Esophagus (tissue), 2 donors: ENCODE data around the gene SPSB4. TPM values are rescaled to one million over a fixed set of nuclear protein-coding genes. Genes with fewer than 3 reads are reported as not detected.

Source experiments
- H3K27ac ChIP-seq, 2 donors: one replicate each; pipeline ENCODE4 v1.5.1; 2013; ENCODE audit warnings: low read depth in 2 of 2, mild to moderate bottlenecking in 2 of 2, inconsistent platforms in 1 of 2, low read length in 1 of 2, moderate library complexity in 1 of 2
- H3K27me3 ChIP-seq, 2 donors: one replicate each; pipeline ENCODE4 v1.6.1; 2013; ENCODE audit warnings: low read length in 2 of 2, control low read depth in 1 of 2, mild to moderate bottlenecking in 1 of 2; ENCODE audit not compliant: insufficient read depth in 2 of 2, control insufficient read depth in 1 of 2
- H3K36me3 ChIP-seq, 2 donors: one replicate each; pipeline ENCODE4 v1.6.1; 2013; ENCODE audit warnings: low read length in 1 of 2; ENCODE audit not compliant: control insufficient read depth in 2 of 2, insufficient read depth in 2 of 2
- H3K4me1 ChIP-seq, 2 donors: one replicate each; pipeline ENCODE4 v1.6.1; 2013; ENCODE audit warnings: low read length in 1 of 2; ENCODE audit not compliant: control insufficient read depth in 2 of 2, insufficient read depth in 2 of 2
- H3K4me3 ChIP-seq, 2 donors: one replicate each; pipeline ENCODE4 v1.5.1; 2013; ENCODE audit warnings: low read length in 2 of 2, mild to moderate bottlenecking in 2 of 2, low read depth in 1 of 2, moderate library complexity in 1 of 2
- H3K9me3 ChIP-seq, 2 donors: one replicate each; pipeline ENCODE4 v1.6.1; 2013; ENCODE audit warnings: mild to moderate bottlenecking in 2 of 2, low read depth in 1 of 2, low read length in 1 of 2, moderate library complexity in 1 of 2; ENCODE audit not compliant: control insufficient read depth in 2 of 2, insufficient read depth in 1 of 2
- WGBS, 2 donors: extraction: QIAGEN DNeasy Blood & Tissue Kit; methylation state at CpG; one replicate each; pipeline ENCODE4 v1.1.7; 2013; 5-methylcytosine and 5-hydroxymethylcytosine counted together
- polyA plus RNA-seq, 2 donors: library from polyadenylated mRNA; stranded (reverse); fragments of 200-250 nt; gene quantifications; one replicate each; pipeline ENCODE4 v1.2.3, GENCODE V29; 2013
- donor health status: healthy with polysubstance abuse.
- donor health status: Bipolar disorder and iron deficiency.

SPSB4 gene
- polyA plus RNA-seq, 2 donors = 0.04 TPM; not detected in 1

- Histone ChIP-seq H3K4me3 (no peak overlapping the region), H3K27me3 (no peaks in the 10 kb centered on the region), H3K27ac (no peak overlapping the region), H3K9me3 (no peaks in the 10 kb centered on the region), H3K36me3 (no peaks in the 10 kb centered on the region), H3K4me1 (peaks cover 0 to 2% of the 10 kb centered on the region in 2 donors)
- WGBS, 2 donors = 70 to 83% methylated on average over 2 of the region's 2 CpGs
Observed at GRCh38 chr3:141073580-141073979, 22.4 kb downstream of the SPSB4 start.

GRCh38 chr3:141074529-141074928 is 23.4 kb downstream of the SPSB4 start:
- Histone ChIP-seq H3K27ac (no peak overlapping the region), H3K36me3 (no peaks in the 10 kb centered on the region), H3K27me3 (no peaks in the 10 kb centered on the region), H3K4me3 (no peak overlapping the region), H3K4me1 (peaks cover 0 to 2% of the 10 kb centered on the region in 2 donors), H3K9me3 (no peaks in the 10 kb centered on the region)
- 93 to 95% methylated on average over 9 of the region's 9 CpGs for WGBS, 2 donors

GRCh38 chr3:141076036-141076773 is 25.1 kb downstream of the SPSB4 start:
- Histone ChIP-seq H3K4me3 (no peak overlapping the region), H3K36me3 (no peaks in the 10 kb centered on the region), H3K27ac (peak overlapping the region; percentile 11 to 16), H3K4me1 (peaks cover 0 to 2% of the 10 kb centered on the region in 2 donors), H3K27me3 (no peaks in the 10 kb centered on the region), H3K9me3 (no peaks in the 10 kb centered on the region)
- 48 to 58% methylated on average over 12 of the region's 12 CpGs for WGBS, 2 donors

- no peaks in the 10 kb centered on the region for H3K27me3 ChIP-seq
- H3K4me3 ChIP-seq = no peak overlapping the region
- peak overlapping the region; percentile 16 to 18 for H3K27ac ChIP-seq
Observed at GRCh38 chr3:141076797-141077571, 25.8 kb downstream of the SPSB4 start.

GRCh38 chr3:141077631-141078030 is 26.5 kb downstream of the SPSB4 start:
- H3K4me3 ChIP-seq = no peak overlapping the region
- no peaks in the 10 kb centered on the region for H3K9me3 ChIP-seq
- H3K27me3 ChIP-seq = no peaks in the 10 kb centered on the region
- no peak overlapping the region for H3K27ac ChIP-seq
- H3K4me1 ChIP-seq = peaks cover 0 to 2% of the 10 kb centered on the region in 2 donors
- 80 to 82% methylated on average over 6 of the region's 6 CpGs for WGBS, 2 donors
- H3K36me3 ChIP-seq = no peaks in the 10 kb centered on the region

More at GRCh38 chr3:141076797-141077571, 25.8 kb downstream of the SPSB4 start:
- 27 to 33% methylated on average over 23 of the region's 23 CpGs for WGBS, 2 donors
- Histone ChIP-seq H3K4me1 (peaks cover 0 to 2% of the 10 kb centered on the region in 2 donors), H3K9me3 (no peaks in the 10 kb centered on the region), H3K36me3 (no peaks in the 10 kb centered on the region)

- Histone ChIP-seq H3K4me3 (no peak overlapping the region), H3K27ac (no peak overlapping the region), H3K27me3 (no peaks in the 10 kb centered on the region), H3K9me3 (no peaks in the 10 kb centered on the region), H3K36me3 (no peaks in the 10 kb centered on the region), H3K4me1 (peaks cover 0 to 2% of the 10 kb centered on the region in 2 donors)
- WGBS, 2 donors = 74 to 87% methylated on average over 3 of the region's 3 CpGs
Observed at GRCh38 chr3:141078200-141078599, 27.1 kb downstream of the SPSB4 start.

GRCh38 chr3:141080431-141080830 is 29.3 kb downstream of the SPSB4 start:
- H3K27ac ChIP-seq = no peak overlapping the region
- H3K4me1 ChIP-seq = peaks cover 0 to 2% of the 10 kb centered on the region in 2 donors
- no peaks in the 10 kb centered on the region for H3K36me3 ChIP-seq
- 89 to 91% methylated on average over 3 of the region's 3 CpGs for WGBS, 2 donors
- no peaks in the 10 kb centered on the region for H3K9me3 ChIP-seq
- no peak overlapping the region for H3K4me3 ChIP-seq
- no peaks in the 10 kb centered on the region for H3K27me3 ChIP-seq

- H3K36me3 ChIP-seq = no peaks in the 10 kb centered on the region
- H3K4me1 ChIP-seq = no peaks in the 10 kb centered on the region
- H3K27ac ChIP-seq = no peak overlapping the region
- no peaks in the 10 kb centered on the region for H3K9me3 ChIP-seq
- no peak overlapping the region for H3K4me3 ChIP-seq
- H3K27me3 ChIP-seq = no peaks in the 10 kb centered on the region
- 81 to 87% methylated on average over 10 of the region's 10 CpGs for WGBS, 2 donors
Observed at GRCh38 chr3:141081141-141081795, 30.1 kb downstream of the SPSB4 start.

GRCh38 chr3:141082064-141082463 is 30.9 kb downstream of the SPSB4 start:
- no peak overlapping the region for H3K4me3 ChIP-seq
- no peak overlapping the region for H3K27ac ChIP-seq
- no peaks in the 10 kb centered on the region for H3K4me1 ChIP-seq
- H3K27me3 ChIP-seq = no peaks in the 10 kb centered on the region
- no peaks in the 10 kb centered on the region for H3K9me3 ChIP-seq
- WGBS, 2 donors = 77 to 90% methylated on average over 5 of the region's 5 CpGs
- no peaks in the 10 kb centered on the region for H3K36me3 ChIP-seq
